T-helper 17 cell (primary cell): Measurements from ENCODE around the gene MBP. TPM values are rescaled to one million over a fixed set of nuclear protein-coding genes. Genes with fewer than 3 reads are reported as not detected.
A peak's percentile ranks its signal among the peaks of the same experiment; 100 is the strongest.
"Not testable (repeated sequence)": the region's sequence is repeated elsewhere in the genome, so short reads cannot be mapped to it uniquely, and the experiment has no call there.

Experiments
- ATAC-seq: fragments of 150-1000 bp; cut with Tn5 transposase; 2 replicates; pipeline ENCODE4 v1.10.0; 2021; ENCODE audit warnings: mild to moderate bottlenecking, moderate library complexity
- DNase-seq, 3 donors: peaks; one replicate each; pipeline versions ENCODE4 v3.0.0 to v3.0.0-alpha.2; 2020 to 2021
- H3K9me3 ChIP-seq: one replicate; pipeline ENCODE4 v1.7.0; 2013; ENCODE audit warnings: low read length, mild to moderate bottlenecking; ENCODE audit not compliant: control insufficient read depth, poor library complexity, severe bottlenecking
- H3K27ac Mint-ChIP-seq: one replicate; pipeline ENCODE4 v1.8.0; 2022; ENCODE audit warnings: mild to moderate bottlenecking, moderate library complexity, mixed read lengths
- H3K27me3 Mint-ChIP-seq: one replicate; pipeline ENCODE4 v1.8.0; 2022; ENCODE audit warnings: mixed read lengths
- H3K36me3 Mint-ChIP-seq: one replicate; pipeline ENCODE4 v1.8.0; 2022; ENCODE audit warnings: low read depth, mixed read lengths
- H3K4me1 Mint-ChIP-seq: one replicate; pipeline ENCODE4 v1.8.0; 2022; ENCODE audit warnings: mild to moderate bottlenecking, mixed read lengths
- H3K4me3 Mint-ChIP-seq: one replicate; pipeline ENCODE4 v1.8.0; 2022; ENCODE audit warnings: mild to moderate bottlenecking, moderate library complexity, mixed read lengths
- total RNA-seq, 4 donors: library from RNA in 2 of 4; stranded (reverse) in 2 of 4; gene quantifications; one replicate each; pipeline ENCODE4 v1.2.3 and lab custom pipeline; 2022 to 2026

The MBP gene
- total RNA-seq, 2 donors from 2014 or later, result 97.7 to 127 TPM

DNA sequence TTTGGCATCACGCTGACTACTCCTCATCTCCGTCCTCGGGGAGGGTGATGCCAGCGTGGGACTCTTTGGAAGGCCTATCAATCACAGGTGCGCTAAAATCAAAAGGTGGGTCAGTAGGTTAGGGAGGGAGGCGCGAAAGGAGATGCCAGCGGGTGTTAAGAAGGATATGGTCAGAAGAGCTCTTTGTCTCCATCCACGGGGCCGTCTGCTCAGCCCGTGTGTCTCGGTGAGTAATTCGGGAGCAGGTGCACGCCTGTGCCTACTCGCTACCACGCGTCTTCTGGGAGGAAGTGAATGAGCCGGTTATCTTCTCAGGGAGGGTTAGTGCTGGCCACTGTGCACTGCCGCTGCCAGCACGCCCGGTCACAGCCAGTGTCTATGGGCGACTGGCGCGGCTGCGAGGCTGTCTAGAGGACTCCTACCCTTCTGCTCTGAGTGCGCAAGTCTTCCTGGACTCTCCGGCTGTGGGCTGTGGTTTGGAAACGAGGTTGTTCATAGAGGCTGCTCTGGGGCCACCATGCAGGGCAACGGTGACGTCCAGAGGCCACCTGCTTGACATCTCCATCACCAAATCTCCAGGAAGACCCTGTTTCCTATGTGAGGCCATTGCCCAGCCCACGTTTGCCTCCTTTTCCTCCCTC, 153.4 kb downstream of the MBP start:
- ATAC-seq, result no peak
- H3K9me3 ChIP-seq, result peaks cover 2% of the 10 kb centered on the region
- H3K4me3 Mint-ChIP-seq, result no peak overlapping the region
- no peaks in the 10 kb centered on the region for H3K36me3 Mint-ChIP-seq
- peaks cover 7% of the 10 kb centered on the region for H3K4me1 Mint-ChIP-seq
- no peak for DNase-seq
- no peaks in the 10 kb centered on the region for H3K27me3 Mint-ChIP-seq
- no peak overlapping the region for H3K27ac Mint-ChIP-seq

DNA sequence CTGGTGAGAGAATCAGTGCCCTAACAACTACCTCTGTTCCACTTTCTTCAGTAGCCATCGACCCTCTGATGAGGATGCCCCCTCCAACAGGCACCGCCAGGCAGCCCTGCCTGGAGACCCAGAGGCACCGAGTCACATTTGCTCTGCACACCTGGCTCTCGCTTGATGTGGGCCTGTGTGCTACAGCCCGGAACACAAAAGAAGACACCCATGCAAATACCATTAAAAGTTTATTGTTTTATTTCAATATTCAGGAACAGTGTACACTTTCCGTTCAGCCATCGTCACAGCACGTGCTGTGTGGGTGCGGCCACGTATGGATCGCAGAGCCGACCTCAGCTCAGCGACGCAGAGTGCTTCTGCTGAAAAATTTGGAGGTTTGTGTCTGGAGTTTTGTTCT, 154.0 kb downstream of the MBP start:
- no peak for DNase-seq
- Mint-ChIP-seq H3K4me1 (peaks cover 7% of the 10 kb centered on the region), H3K36me3 (no peaks in the 10 kb centered on the region), H3K27ac (no peak overlapping the region), H3K4me3 (no peak overlapping the region), H3K27me3 (no peaks in the 10 kb centered on the region)
- H3K9me3 ChIP-seq, result peaks cover 2% of the 10 kb centered on the region
- ATAC-seq, result no peak

DNA sequence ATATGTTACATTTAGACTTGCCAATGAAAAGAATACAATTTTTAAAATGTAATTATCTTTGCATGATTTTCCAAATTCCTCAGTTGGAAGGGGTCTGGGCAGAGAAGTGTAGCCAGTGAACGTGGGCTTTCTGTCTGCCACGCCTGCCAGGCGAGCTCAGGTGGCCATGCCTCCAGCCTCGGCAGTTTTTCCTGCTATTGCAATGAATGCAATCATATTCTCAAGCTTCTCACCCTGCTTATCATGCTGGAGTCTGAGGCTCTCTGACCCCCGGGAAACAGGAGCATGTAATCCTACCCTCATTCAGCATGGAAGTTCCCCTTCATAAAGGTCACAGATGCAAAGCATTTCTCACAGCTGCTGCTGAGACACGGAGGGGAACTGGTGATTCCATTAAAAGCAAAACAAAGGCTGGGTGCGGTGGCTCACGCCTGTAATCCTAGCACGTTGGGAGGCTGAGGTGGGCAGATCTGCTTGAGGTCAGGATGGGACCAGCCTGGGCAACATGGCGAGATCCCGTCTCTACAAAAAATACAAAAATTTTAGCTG, 154.8 kb downstream of the MBP start:
- Mint-ChIP-seq H3K4me1 (peaks cover 4% of the 10 kb centered on the region), H3K27ac (peak overlapping the region; percentile 47), H3K36me3 (no peaks in the 10 kb centered on the region), H3K4me3 (no peak overlapping the region), H3K27me3 (no peaks in the 10 kb centered on the region)
- DNase-seq (no peak), ATAC-seq (no peak)
- H3K9me3 ChIP-seq, result no peaks in the 10 kb centered on the region

DNA sequence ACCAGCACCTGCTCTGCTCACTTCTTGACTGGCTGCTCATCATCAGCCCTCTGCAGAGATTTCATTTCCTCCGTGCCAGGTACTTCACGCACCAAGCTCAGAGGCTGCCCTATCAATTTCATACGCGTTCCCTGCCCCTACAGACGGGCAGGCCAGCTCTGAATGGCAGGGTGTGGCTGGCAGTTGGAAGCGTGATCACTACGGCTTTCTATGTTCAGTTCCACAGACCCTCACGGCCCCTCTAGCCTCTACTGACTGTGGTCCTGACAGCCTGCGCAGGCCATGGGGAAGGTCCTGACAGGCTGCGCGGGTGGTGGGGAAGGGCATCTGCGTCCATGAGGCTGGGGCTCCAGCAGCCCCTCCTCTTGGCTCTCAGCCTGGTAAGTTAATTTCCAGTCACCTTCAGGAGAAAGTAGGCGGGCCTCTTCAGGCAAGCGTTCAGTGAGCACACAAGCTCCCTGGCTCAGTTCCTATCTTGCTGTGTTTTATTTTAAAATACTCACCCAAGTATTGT, 155.4 kb downstream of the MBP start:
- Mint-ChIP-seq H3K27ac (no peak overlapping the region), H3K27me3 (no peaks in the 10 kb centered on the region), H3K4me3 (no peak overlapping the region), H3K4me1 (peaks cover 6% of the 10 kb centered on the region), H3K36me3 (no peaks in the 10 kb centered on the region)
- no peaks in the 10 kb centered on the region for H3K9me3 ChIP-seq
- DNase-seq (no peak), ATAC-seq (no peak)

DNA sequence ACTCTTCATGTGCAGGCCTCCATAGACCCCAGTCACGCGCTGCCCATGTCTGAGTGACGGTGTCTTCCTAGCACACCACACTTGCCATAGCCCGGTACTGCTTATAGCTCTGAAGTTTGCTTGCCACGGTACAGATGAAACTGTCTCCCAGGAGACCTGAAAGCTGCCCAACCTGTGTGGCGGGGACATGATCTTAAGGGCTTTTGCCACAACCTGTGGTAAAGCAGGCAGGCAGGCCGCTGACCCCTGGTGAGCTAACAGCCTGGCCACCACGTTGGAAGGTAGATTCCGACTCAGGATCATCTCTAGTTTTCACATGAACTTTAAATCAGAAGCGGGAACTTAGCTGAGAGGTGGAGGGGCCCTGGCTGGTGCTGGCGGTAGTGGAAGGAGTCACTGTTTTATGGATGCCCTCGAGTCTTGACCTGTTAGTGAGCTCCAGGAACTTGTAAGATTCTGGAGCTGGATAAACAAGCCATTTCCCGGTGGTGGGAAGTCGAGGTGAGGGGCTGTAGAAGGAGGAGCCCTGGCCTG, 156.9 kb downstream of the MBP start:
- DNase-seq (no peak), ATAC-seq (no peak)
- Mint-ChIP-seq H3K4me3 (no peak overlapping the region), H3K36me3 (no peaks in the 10 kb centered on the region), H3K4me1 (peaks cover 5% of the 10 kb centered on the region), H3K27me3 (no peaks in the 10 kb centered on the region), H3K27ac (no peak overlapping the region)
- H3K9me3 ChIP-seq, result no peaks in the 10 kb centered on the region

DNA sequence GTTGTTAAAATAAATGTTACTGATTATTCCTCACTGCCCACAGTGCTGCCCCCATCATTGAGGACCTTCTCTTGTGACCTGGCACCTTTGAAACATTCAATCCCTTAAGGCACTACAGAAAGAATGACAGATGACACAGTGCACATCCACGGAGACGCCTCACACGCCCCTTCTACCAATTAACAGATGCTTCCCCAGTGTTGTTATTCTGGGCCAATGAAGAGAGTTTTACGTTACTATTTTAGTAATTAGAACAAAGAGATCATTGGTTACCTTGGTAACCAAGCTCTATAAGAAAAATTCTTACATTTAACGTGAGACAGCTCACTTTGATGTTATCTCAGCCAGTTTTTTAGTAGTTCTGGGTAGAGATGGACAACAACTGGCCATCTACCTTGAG, 158.2 kb downstream of the MBP start:
- DNase-seq (no peak), ATAC-seq (no peak)
- peaks cover 5% of the 10 kb centered on the region for H3K4me1 Mint-ChIP-seq
- H3K9me3 ChIP-seq, result no peaks in the 10 kb centered on the region
- no peak overlapping the region for H3K27ac Mint-ChIP-seq
- H3K4me3 Mint-ChIP-seq, result no peak overlapping the region
- H3K27me3 Mint-ChIP-seq, result no peaks in the 10 kb centered on the region
- no peaks in the 10 kb centered on the region for H3K36me3 Mint-ChIP-seq

DNA sequence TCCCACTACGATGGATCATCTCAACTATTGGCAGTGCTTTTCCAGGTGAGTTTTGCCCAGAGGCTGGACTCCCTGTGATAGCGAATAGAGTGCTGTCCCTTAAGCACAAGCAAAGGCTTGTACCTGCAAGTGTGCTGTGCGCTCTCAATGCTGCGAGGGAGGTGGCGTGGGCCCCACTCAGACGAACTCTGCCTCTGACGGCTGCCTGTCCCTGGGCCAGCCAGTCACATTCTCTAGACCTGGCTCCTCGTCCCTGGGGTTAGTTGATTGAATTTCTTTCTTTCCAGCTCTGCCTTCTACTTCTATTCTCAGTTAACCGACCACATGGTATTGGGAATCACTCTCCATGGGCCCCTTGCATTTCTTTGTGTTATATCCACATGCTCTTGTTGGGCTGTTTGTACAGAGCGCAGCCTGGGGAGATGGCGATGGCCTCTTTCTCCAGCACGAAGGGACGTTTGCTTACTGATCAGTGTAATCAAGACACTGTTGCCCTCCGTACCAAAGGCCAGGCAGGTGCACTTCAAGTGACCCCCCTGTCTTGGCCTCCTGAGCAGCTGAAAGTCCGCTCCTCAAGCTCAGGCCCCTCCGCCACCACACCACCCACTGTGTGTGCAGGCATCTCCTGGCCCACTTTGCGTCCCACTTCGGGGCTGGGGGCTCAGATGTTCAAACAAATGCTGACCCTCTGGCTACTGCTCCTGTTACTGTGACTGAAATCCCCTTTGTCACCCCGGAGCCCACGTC, 158.9 kb downstream of the MBP start:
- DNase-seq (no peak), ATAC-seq (no peak)
- Mint-ChIP-seq H3K27me3 (no peaks in the 10 kb centered on the region), H3K4me1 (peaks cover 5% of the 10 kb centered on the region), H3K27ac (no peak overlapping the region), H3K36me3 (no peaks in the 10 kb centered on the region), H3K4me3 (no peak overlapping the region)
- H3K9me3 ChIP-seq, result no peaks in the 10 kb centered on the region

DNA sequence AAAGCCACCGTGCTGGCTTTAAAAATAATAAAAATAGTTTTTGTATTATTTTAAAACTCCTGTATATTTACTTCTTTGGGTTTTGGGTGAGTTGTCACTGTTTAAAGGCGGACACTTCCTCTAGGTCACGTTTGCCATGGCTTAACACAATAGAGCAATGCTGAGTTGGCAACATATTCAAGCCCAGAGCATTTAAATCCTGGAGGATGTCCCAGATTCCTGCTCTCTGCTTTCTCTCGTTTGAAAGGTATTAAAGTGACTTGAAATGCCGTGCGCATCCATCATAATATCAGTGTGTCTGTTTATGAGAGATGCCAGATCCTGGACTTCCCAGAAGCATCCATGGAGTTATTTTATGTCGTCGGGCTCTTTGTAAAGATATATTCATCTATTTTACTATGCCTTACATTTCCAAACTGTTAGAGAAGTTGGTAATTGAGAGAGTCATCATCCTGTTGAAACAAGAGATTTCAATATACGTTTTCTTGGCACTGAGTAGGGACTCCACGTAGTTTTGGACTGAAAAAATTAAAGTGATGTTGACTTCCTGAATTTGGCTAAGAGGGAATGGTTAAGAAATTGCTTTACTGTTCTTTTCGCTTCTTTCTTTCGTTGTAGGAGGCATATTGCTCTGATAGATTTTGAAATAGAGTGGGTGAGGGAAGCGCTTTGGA, 159.6 kb downstream of the MBP start:
- H3K9me3 ChIP-seq, result no peaks in the 10 kb centered on the region
- DNase-seq (no peak), ATAC-seq (no peak)
- Mint-ChIP-seq H3K27ac (no peak overlapping the region), H3K4me3 (no peak overlapping the region), H3K36me3 (no peaks in the 10 kb centered on the region), H3K27me3 (no peaks in the 10 kb centered on the region), H3K4me1 (peaks cover 5% of the 10 kb centered on the region)

DNA sequence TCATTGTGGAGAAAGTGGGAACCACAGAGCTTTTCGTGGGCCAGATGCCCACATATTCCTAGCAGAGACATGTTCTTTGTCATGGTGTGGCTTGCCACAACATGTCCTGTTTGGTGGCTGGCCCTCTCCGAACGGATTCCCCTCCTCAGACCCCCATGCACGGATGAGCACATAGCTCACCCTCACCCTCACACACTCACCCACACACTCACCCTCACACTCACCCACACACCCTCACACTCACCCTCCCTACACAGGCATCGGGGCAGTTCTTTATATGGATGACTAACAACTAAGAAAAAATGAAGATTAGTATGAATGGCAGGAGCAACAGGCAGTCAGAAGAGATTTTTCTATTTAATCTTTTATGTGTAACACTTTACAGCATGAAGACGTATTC, 160.3 kb downstream of the MBP start:
- no peak overlapping the region for H3K27ac Mint-ChIP-seq
- no peak for DNase-seq
- H3K36me3 Mint-ChIP-seq, result no peaks in the 10 kb centered on the region
- no peak for ATAC-seq
- H3K9me3 ChIP-seq, result no peaks in the 10 kb centered on the region
- H3K4me3 Mint-ChIP-seq, result no peak overlapping the region
- no peaks in the 10 kb centered on the region for H3K27me3 Mint-ChIP-seq
- H3K4me1 Mint-ChIP-seq, result peaks cover 5% of the 10 kb centered on the region

DNA sequence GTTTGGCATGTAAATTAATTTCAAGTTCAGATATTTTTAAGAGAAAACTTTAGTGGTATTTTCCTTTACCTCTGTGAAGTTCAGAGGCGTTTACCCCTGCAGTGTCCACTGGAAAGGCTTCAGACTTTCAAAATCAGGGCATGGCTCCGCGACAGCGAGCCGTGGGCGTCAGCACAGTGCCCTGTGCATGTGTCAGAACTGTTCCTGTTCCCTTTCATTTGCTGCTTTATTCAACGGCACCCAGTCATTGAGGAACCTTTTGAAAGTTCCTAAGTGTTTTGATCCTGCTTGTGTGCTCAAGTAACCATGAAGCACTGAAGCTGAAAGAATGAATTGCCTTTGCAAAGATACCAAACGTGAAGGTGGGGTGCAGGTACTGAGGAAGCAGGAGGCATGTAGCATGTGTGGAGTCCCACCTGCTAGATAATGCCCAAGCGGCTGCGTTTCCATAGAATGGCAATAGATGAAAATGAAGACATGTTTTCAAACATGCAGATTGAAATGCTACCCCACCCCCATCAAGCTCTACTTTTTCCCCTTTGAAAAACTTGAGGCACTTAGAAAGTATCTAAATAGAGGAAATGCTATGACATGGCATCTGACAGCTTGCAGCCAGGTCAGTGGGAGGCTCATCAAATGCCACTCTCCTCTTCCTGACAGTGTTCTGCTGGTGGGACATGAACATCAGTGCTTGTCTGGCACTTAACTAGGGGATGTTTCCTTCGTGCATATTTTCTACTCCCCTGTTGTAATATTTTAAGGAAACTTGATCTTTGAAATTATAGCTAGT, 161.6 kb downstream of the MBP start:
- no peaks in the 10 kb centered on the region for H3K27me3 Mint-ChIP-seq
- H3K27ac Mint-ChIP-seq, result peak overlapping the region; percentile 2
- ATAC-seq, result no peak
- no peaks in the 10 kb centered on the region for H3K36me3 Mint-ChIP-seq
- H3K4me1 Mint-ChIP-seq, result peaks cover 5% of the 10 kb centered on the region
- DNase-seq, result no peak
- no peak overlapping the region for H3K4me3 Mint-ChIP-seq
- H3K9me3 ChIP-seq, result no peaks in the 10 kb centered on the region

DNA sequence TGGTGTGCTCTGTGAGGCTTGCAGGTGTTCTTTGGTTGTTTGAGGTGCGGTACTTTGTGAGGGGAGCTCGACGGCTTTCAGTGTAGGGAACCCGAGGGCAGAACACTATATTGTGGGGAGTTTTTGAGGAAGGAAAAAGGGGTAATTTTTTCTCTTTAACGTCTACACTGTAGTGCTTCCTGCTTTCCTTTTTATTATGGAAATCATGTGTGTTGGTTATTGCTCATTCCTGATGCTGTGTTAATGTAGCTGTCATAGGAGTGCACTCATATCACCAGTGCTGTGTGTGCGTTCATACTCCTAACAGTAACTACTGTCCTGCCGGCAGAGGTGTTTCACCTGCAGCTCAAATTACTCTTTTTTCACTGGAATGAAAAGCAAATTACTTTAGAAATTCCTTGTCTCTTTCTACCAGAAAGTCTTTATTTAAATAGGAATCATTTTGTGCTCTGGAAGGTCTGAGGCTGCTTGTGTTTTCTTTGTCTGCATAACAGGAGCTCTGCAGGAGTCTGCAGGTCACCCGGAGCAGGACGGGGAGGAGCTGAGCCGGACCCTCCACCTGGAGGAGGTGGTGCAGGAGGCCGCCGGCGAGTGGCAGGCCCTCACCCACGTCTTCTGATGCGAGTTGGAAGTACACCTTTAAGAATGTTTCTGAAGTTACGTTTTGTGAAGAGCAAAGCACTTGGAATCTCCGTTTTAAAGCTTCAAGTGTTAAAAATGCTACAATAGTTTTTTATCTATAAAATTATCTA, 164.7 kb downstream of the MBP start:
- DNase-seq (no peak), ATAC-seq (no peak)
- Mint-ChIP-seq H3K4me1 (peaks cover 24% of the 10 kb centered on the region), H3K4me3 (no peak overlapping the region), H3K36me3 (peaks cover 4% of the 10 kb centered on the region), H3K27ac (no peak overlapping the region), H3K27me3 (no peaks in the 10 kb centered on the region)
- no peaks in the 10 kb centered on the region for H3K9me3 ChIP-seq

DNA sequence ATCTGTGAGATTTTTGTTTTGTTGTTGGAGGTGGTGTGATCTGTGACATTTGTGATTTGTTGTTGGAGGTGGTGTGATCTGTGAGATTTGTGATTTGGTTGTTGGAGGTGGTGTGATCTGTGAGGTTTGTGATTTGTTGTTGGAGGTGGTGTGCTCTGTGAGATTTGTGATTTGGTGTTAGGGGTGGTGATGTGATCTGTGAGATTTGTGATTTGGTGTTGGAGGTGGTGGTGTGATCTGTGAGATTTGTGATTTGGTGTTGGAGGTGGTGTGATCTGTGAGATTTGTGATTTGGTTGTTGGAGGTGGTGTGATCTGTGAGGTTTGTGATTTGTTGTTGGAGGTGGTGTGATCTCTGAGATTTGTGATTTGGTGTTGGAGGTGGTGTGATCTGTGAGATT, 165.3 kb downstream of the MBP start:
- not testable (repeated sequence) for DNase-seq, H3K27ac Mint-ChIP-seq, ATAC-seq

More for the DNA sequence above, 165.3 kb downstream of the MBP start:
- not testable (repeated sequence) for H3K9me3 ChIP-seq, H3K4me3 Mint-ChIP-seq, H3K27me3 Mint-ChIP-seq, H3K36me3 Mint-ChIP-seq
- H3K4me1 Mint-ChIP-seq, result peaks cover 23% of the 10 kb centered on the region
